ENCODE measurements around the gene IGF2R. TPM values are rescaled to one million over a fixed set of nuclear protein-coding genes. Genes with fewer than 3 reads are reported as not detected.
A peak's percentile ranks its signal among the peaks of the same experiment; 100 is the strongest.

Gene IGF2R
- total RNA-seq, 2 donors from 2014 or later: 50.8 TPM

DNA sequence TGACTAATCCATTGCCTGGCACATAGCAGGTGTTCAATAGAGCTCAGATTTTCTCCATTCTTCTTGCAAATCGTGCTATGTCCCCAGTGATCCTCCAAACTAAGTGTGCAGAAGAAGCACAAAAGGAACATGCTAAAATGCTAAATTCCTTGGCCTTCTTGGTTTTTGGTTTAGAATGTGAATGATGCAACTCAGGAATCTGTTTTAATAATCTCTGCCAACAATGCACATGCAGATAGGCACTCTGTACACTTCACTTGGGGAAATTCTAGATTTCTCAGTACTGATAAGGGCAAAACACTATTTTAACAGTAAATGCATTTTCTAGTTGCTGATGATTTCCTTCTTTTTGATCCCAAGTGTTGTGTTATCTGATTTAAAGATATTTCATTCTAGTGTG lies 188.0 kb downstream of the IGF2R start:
- Histone ChIP-seq H3K27ac (no peak overlapping the region), H3K36me3 (replicated peaks in 1 of 2; ENCODE audit: insufficient read depth in 1 of 2, low read depth in 2 of 2) (no peaks in the 10 kb centered on the region), H3K9me3 (peaks cover 0 to 5% (median 0%) of the 10 kb centered on the region in 3 donors), H3K27me3 (no peaks in the 10 kb centered on the region), H3K4me1 (peaks cover 10% of the 10 kb centered on the region), H3K4me3 (no peak overlapping the region)
- TF ChIP-seq POLR2A (IDR thresholded peaks at IDR 0.05): no peak
- TF ChIP-seq, protein P1, sequence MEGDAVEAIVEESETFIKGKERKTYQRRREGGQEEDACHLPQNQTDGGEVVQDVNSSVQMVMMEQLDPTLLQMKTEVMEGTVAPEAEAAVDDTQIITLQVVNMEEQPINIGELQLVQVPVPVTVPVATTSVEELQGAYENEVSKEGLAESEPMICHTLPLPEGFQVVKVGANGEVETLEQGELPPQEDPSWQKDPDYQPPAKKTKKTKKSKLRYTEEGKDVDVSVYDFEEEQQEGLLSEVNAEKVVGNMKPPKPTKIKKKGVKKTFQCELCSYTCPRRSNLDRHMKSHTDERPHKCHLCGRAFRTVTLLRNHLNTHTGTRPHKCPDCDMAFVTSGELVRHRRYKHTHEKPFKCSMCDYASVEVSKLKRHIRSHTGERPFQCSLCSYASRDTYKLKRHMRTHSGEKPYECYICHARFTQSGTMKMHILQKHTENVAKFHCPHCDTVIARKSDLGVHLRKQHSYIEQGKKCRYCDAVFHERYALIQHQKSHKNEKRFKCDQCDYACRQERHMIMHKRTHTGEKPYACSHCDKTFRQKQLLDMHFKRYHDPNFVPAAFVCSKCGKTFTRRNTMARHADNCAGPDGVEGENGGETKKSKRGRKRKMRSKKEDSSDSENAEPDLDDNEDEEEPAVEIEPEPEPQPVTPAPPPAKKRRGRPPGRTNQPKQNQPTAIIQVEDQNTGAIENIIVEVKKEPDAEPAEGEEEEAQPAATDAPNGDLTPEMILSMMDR (IDR thresholded peaks at IDR 0.05): no peak
- intact Hi-C loops (cut with DNase I): no loop called here
- WGBS, 2 donors: 78 to 83% methylated on average over 1 of the region's 1 CpG
- ATAC-seq (no peak), DNase-seq (no peak)

DNA sequence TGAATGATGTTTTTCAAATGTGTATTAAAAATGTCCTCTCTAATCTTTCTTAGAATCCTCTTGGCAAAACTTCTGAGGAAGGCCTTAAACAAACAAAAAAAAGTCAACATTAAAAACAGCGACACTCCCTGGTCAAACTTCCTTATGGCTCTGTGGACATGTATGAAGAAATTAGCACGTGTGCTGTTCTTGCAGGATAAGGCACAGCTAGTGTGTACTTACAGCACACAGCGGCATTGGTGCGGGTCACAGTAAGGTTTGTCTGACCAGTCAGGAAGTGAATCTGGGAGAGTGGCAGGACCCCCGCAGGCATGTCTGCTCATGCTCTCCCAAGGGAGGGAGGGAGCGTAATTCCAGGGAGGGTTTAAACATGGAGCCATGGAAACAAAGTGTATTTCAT lies 191.6 kb downstream of the IGF2R start:
- Histone ChIP-seq H3K4me3 (no peak overlapping the region), H3K36me3 (replicated peaks in 1 of 2; ENCODE audit: insufficient read depth in 1 of 2, low read depth in 2 of 2) (no peaks in the 10 kb centered on the region), H3K27ac (no peak overlapping the region), H3K9me3 (no peaks in the 10 kb centered on the region), H3K4me1 (peaks cover 19% of the 10 kb centered on the region), H3K27me3 (no peaks in the 10 kb centered on the region)
- ATAC-seq (peak; percentile 55), DNase-seq (peak in 3 of 4 donors; percentile 43 to 64 (median 50))
- WGBS, 2 donors: 30 to 37% methylated on average over 6 of the region's 6 CpGs
- TF ChIP-seq, protein P1 (IDR thresholded peaks at IDR 0.05): peak in 5 of 7 experiments; percentile 8 to 53 (median 43)
- TF ChIP-seq POLR2A (IDR thresholded peaks at IDR 0.05): no peak
- intact Hi-C loops (cut with DNase I): no loop called here

Other genes starting within 250 kb of the IGF2R start
- gene WTAP, start 241.6 kb upstream of the IGF2R start, total RNA-seq: 10 to 100 TPM; 56.8 to 58.7 TPM
- gene ACAT2, start 207.0 kb upstream of the IGF2R start, total RNA-seq: 10 to 100 TPM in 1 of 2 donors, 1 to 10 TPM in 1; 7.3 to 16.2 TPM
- 10 to 100 TPM; 55.7 to 81.5 TPM for gene TCP1, start 179.5 kb upstream of the IGF2R start, total RNA-seq
- 10 to 100 TPM; 35.0 to 84.0 TPM for gene MRPL18, start 178.6 kb upstream of the IGF2R start, total RNA-seq
- gene PNLDC1, start 168.8 kb upstream of the IGF2R start, total RNA-seq: under 1 TPM in 1 of 2 donors, not detected in 1; 0.52 TPM
- not detected for gene MAS1, start 78.1 kb upstream of the IGF2R start, total RNA-seq
- under 1 TPM; 0.26 to 0.33 TPM for gene SLC22A1, start 152.7 kb downstream of the IGF2R start, total RNA-seq